ENCODE data around the gene CCDC178. TPM values are rescaled to one million over a fixed set of nuclear protein-coding genes. Genes with fewer than 3 reads are reported as not detected.

Gene CCDC178
- total and polyA plus RNA-seq, 2 donors (not counting 3 experiments of a cell fraction or from before 2014, with no cell fraction given): 0.80 to 1.6 TPM

GRCh38 chr18:33317640-33318039 lies 122.9 kb downstream of the CCDC178 start:
- Histone ChIP-seq H3K79me2 (ENCODE audit: control insufficient read depth, insufficient read depth, low read length) (no peaks in the 10 kb centered on the region), H3K9ac (replicated peaks; ENCODE audit: extremely low read depth, insufficient read depth, low read length) (no peak overlapping the region), H3K4me3 (replicated peaks in 1 of 3; ENCODE audit: insufficient read depth in 1 of 3, low read depth in 1 of 3, low read length in 3 of 3) (no peak overlapping the region), H3K27ac (ENCODE audit: insufficient read depth, low read depth, low read length) (no peak overlapping the region), H3K4me2 (ENCODE audit: insufficient read depth, low read length) (no peak overlapping the region), H2AFZ (ENCODE audit: low read depth, low read length) (no peak overlapping the region), H3K9me1 (replicated peaks; ENCODE audit: control insufficient read depth, extremely low read depth, insufficient read depth, low read length) (no peaks in the 10 kb centered on the region), H3K4me1 (ENCODE audit: control insufficient read depth, extremely low read depth, insufficient read depth, low read length) (no peaks in the 10 kb centered on the region), H3K27me3 (ENCODE audit: control insufficient read depth in 2 of 2, insufficient read depth in 2 of 2, low read length in 2 of 2) (no peaks in the 10 kb centered on the region), H4K20me1 (replicated peaks; ENCODE audit: control insufficient read depth, extremely low read depth, insufficient read depth, low read length) (no peaks in the 10 kb centered on the region), H3K36me3 (ENCODE audit: control insufficient read depth in 2 of 2, extremely low read depth in 1 of 2, insufficient read depth in 2 of 2, low read length in 2 of 2) (no peaks in the 10 kb centered on the region), H3K9me3 (replicated peaks; ENCODE audit: control insufficient read depth, insufficient read depth, low read length) (no peaks in the 10 kb centered on the region)
- dilution Hi-C loops (cut with MboI; ENCODE audit: extremely low pct_ligation_motif_present, low sequenced_read_pairs): no loop called here
- CTCF ChIA-PET: no interaction called here
- no peak for TF ChIP-seq MYC (IDR thresholded peaks at IDR 0.05; ENCODE audit: low read depth, low read length)
- no peak for TF ChIP-seq CTCF (IDR thresholded peaks at IDR 0.05; ENCODE audit: extremely low read depth in 1 of 2, insufficient read depth in 1 of 2, low read depth in 1 of 2, low read length in 2 of 2)
- TF ChIP-seq POLR2AphosphoS5 (IDR thresholded peaks at IDR 0.05; ENCODE audit: insufficient read depth, low read depth, low read length): no peak
- TF ChIP-seq EZH2 (IDR thresholded peaks at IDR 0.05; ENCODE audit: borderline replicate concordance, low read depth, low read length, severe bottlenecking): no peak
- TF ChIP-seq GATA2 (IDR thresholded peaks at IDR 0.05; ENCODE audit: insufficient read depth, insufficient read length, low read depth, low read length): no peak
- no peak for DNase-seq (ENCODE audit: low read depth, low spot score)
- no peak for FAIRE-seq
- BruUV-seq (replicated peaks): no TSS peak
- POLR2A ChIA-PET: no interaction called here
- intact Hi-C loops (cut with micrococcal nuclease): no loop called here

GRCh38 chr18:33316146-33316587 lies 124.4 kb downstream of the CCDC178 start:
- dilution Hi-C loops (cut with MboI; ENCODE audit: extremely low pct_ligation_motif_present, low sequenced_read_pairs): no loop called here
- Histone ChIP-seq H3K4me1 (ENCODE audit: control insufficient read depth, extremely low read depth, insufficient read depth, low read length) (no peaks in the 10 kb centered on the region), H3K36me3 (ENCODE audit: control insufficient read depth in 2 of 2, extremely low read depth in 1 of 2, insufficient read depth in 2 of 2, low read length in 2 of 2) (no peaks in the 10 kb centered on the region), H3K4me2 (ENCODE audit: insufficient read depth, low read length) (no peak overlapping the region), H4K20me1 (replicated peaks; ENCODE audit: control insufficient read depth, extremely low read depth, insufficient read depth, low read length) (no peaks in the 10 kb centered on the region), H3K4me3 (replicated peaks in 1 of 3; ENCODE audit: insufficient read depth in 1 of 3, low read depth in 1 of 3, low read length in 3 of 3) (no peak overlapping the region), H3K27me3 (ENCODE audit: control insufficient read depth in 2 of 2, insufficient read depth in 2 of 2, low read length in 2 of 2) (no peaks in the 10 kb centered on the region), H3K9me3 (replicated peaks; ENCODE audit: control insufficient read depth, insufficient read depth, low read length) (no peaks in the 10 kb centered on the region), H3K9ac (replicated peaks; ENCODE audit: extremely low read depth, insufficient read depth, low read length) (no peak overlapping the region), H3K27ac (ENCODE audit: insufficient read depth, low read depth, low read length) (no peak overlapping the region), H2AFZ (ENCODE audit: low read depth, low read length) (no peak overlapping the region), H3K9me1 (replicated peaks; ENCODE audit: control insufficient read depth, extremely low read depth, insufficient read depth, low read length) (no peaks in the 10 kb centered on the region), H3K79me2 (ENCODE audit: control insufficient read depth, insufficient read depth, low read length) (no peaks in the 10 kb centered on the region)
- intact Hi-C loops (cut with micrococcal nuclease): no loop called here
- ChIA-PET CTCF (no interaction called here), POLR2A (no interaction called here)
- DNase-seq (ENCODE audit: low read depth, low spot score): no peak
- no peak for FAIRE-seq
- BruUV-seq (replicated peaks): no TSS peak
- TF ChIP-seq EZH2 (IDR thresholded peaks at IDR 0.05; ENCODE audit: borderline replicate concordance, low read depth, low read length, severe bottlenecking) (no peak), POLR2AphosphoS5 (IDR thresholded peaks at IDR 0.05; ENCODE audit: insufficient read depth, low read depth, low read length) (no peak), FOS (IDR thresholded peaks at IDR 0.05; ENCODE audit: borderline replicate concordance, insufficient read depth, low read length) (no peak), JUN (IDR thresholded peaks at IDR 0.05; ENCODE audit: borderline replicate concordance, insufficient read depth, insufficient read length, low read depth) (no peak), GATA2 (IDR thresholded peaks at IDR 0.05; ENCODE audit: insufficient read depth, insufficient read length, low read depth, low read length) (no peak), MAX (IDR thresholded peaks at IDR 0.05; ENCODE audit: insufficient read depth, insufficient read length) (no peak), MYC (IDR thresholded peaks at IDR 0.05; ENCODE audit: low read depth, low read length) (no peak), CTCF (IDR thresholded peaks at IDR 0.05; ENCODE audit: extremely low read depth in 1 of 2, insufficient read depth in 1 of 2, low read depth in 1 of 2, low read length in 2 of 2) (no peak), POLR2A (IDR thresholded peaks at IDR 0.05; ENCODE audit: low read depth, low read length) (no peak)
